HepG2 (cell line): ENCODE data around the gene EMC1. TPM values are rescaled to one million over a fixed set of nuclear protein-coding genes. Genes with fewer than 3 reads are reported as not detected.

ENCODE experiments used
- CCDC6 ChIP-seq: sonication (generic); formaldehyde crosslinking; IDR thresholded peaks from 2 replicates; pipeline ENCODE4 v1.8.1; 2022; ENCODE audit warnings: mild to moderate bottlenecking, missing genetic modification reagents, moderate library complexity
- KLF13 ChIP-seq: sonication (generic); formaldehyde crosslinking; IDR thresholded peaks from 2 replicates; pipeline ENCODE4 v1.4.0; 2020; ENCODE audit warnings: mild to moderate bottlenecking, missing genetic modification reagents
- MLLT10 ChIP-seq: sonication (generic); formaldehyde crosslinking; IDR thresholded peaks from 2 replicates; pipeline ENCODE4 v1.4.0; 2020; ENCODE audit warnings: missing genetic modification reagents
- NCOA2 ChIP-seq: sonication (generic); formaldehyde crosslinking; IDR thresholded peaks from 2 replicates; pipeline ENCODE4 v1.8.0; 2022; ENCODE audit warnings: inconsistent platforms
- SOX6 ChIP-seq, 2 experiments: fragments of 450-650 bp in 1 of 2; sonication (generic) in 1 of 2; formaldehyde crosslinking in 1 of 2; IDR thresholded peaks; 2 replicates each; pipeline versions ENCODE4 v1.4.0 to v1.6.1; 2017 to 2020; ENCODE audit warnings: antibody characterized with exemption in 1 of 2, mild to moderate bottlenecking in 1 of 2, missing genetic modification reagents in 1 of 2
- TOPORS ChIP-seq: sonication (generic); formaldehyde crosslinking; IDR thresholded peaks from 2 replicates; pipeline ENCODE4 v1.8.0; 2023; ENCODE audit warnings: mild to moderate bottlenecking, missing genetic modification reagents
- ZMYM4 ChIP-seq: sonication (generic); formaldehyde crosslinking; IDR thresholded peaks from 2 replicates; pipeline ENCODE4 v1.8.1; 2023; ENCODE audit warnings: mild to moderate bottlenecking, missing genetic modification reagents
- ZNF10 ChIP-seq: sonication (generic); formaldehyde crosslinking; IDR thresholded peaks from 2 replicates; pipeline ENCODE4 v1.4.0; 2020; ENCODE audit warnings: mild to moderate bottlenecking, low read depth, missing genetic modification reagents, borderline replicate concordance
- ZNF224 ChIP-seq: sonication (generic); formaldehyde crosslinking; IDR thresholded peaks from 2 replicates; pipeline ENCODE4 v1.5.0; 2020; ENCODE audit warnings: mild to moderate bottlenecking, missing genetic modification reagents
- ZNF274 ChIP-seq: sonication (generic); formaldehyde crosslinking; IDR thresholded peaks from 2 replicates; pipeline ENCODE4 v1.5.1; 2020; ENCODE audit warnings: mild to moderate bottlenecking, missing genetic modification reagents
- ZNF510 ChIP-seq: sonication (generic); formaldehyde crosslinking; IDR thresholded peaks from 2 replicates; pipeline ENCODE4 v1.4.0; 2020; ENCODE audit warnings: low read depth, mild to moderate bottlenecking, missing genetic modification reagents
- polyA plus RNA-seq, 8 experiments: library from polyadenylated mRNA; depleted of rRNA in 3 of 8; stranded (reverse) in 7 of 8; unstranded in 1 of 8; fragments of >200 nt; fragmentation: Illumina TruSeq in 4 of 8; extraction: Trizol in 4 of 8; gene quantifications; 2 replicates each; pipeline versions ENCODE4 v1.2.1 to v1.2.3, GENCODE V29; 2011 to 2016; ENCODE audit warnings: low read depth in 4 of 8, missing spikeins in 1 of 8, mixed read lengths in 1 of 8; ENCODE audit not compliant: insufficient read depth in 1 of 8
- total RNA-seq, 5 experiments: library from RNA; depleted of rRNA; stranded (reverse); fragments of >200 nt; fragmentation: Illumina TruSeq; extraction: Trizol; gene quantifications; 2 replicates each; pipeline ENCODE4 v1.2.3, GENCODE V29; 2016; ENCODE audit warnings: low read depth in 1 of 5
- TF ChIP-seq, protein P1 (sequence below): sonication (generic); formaldehyde crosslinking; IDR thresholded peaks from 2 replicates; pipeline ENCODE4 v1.5.0; 2020; ENCODE audit warnings: mild to moderate bottlenecking, missing genetic modification reagents, borderline replicate concordance
- TF ChIP-seq, protein P2 (sequence below): sonication (generic); formaldehyde crosslinking; IDR thresholded peaks from 2 replicates; pipeline ENCODE4 v1.4.0; 2020; ENCODE audit warnings: mild to moderate bottlenecking, missing genetic modification reagents
- TF ChIP-seq, protein P3 (sequence below): sonication (generic); formaldehyde crosslinking; conservative IDR thresholded peaks from 2 replicates; pipeline ENCODE4 v1.8.0; 2022; ENCODE audit warnings: low read depth, missing genetic modification reagents

The EMC1 gene
- total and polyA plus RNA-seq, 2 of the 13 experiments (the other 11 are each of a cell fraction or from before 2014, with no cell fraction given): 38.0 to 61.3 TPM

DNA sequence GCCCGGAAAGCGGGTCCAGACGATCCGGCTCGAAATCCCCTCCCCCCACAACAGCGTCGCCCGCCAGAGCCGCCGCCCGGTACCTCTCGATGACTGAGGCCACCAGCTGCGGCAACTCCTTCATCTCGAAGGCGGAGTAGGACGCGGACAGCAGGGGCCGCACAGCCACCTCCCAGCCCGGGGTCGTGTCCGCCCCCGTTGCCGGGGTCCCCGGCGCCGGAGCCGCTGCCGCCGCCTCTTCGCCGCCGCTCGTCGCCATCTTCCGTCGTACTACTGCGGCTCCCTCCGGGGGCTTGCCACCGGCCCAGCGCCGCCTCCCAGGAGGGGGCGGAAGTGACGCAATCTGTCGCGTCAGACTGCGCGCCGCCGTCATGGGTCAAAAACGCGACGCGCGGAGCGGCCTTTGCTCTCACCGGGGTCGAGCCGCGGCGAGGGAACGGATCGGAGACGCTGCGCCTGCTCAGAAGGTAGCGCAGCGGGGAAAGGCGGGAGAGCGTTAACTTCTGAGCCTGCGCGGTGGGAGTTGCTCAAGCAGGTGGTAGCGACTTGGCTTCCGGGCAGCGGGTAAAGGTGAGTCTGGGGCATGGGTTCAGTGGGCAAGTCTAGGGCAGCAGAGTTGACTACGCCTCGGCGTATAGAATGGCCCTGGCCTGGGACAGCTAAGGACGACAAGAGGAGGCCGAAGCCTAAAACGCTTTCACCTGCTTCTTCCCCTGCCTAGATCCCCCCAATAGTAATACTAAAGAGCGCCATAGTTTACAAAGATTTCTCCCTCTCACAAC is 41.1 kb downstream of the EMC1 start, which contains the start of gene UBR4 (continued):
- TF ChIP-seq, protein P1, sequence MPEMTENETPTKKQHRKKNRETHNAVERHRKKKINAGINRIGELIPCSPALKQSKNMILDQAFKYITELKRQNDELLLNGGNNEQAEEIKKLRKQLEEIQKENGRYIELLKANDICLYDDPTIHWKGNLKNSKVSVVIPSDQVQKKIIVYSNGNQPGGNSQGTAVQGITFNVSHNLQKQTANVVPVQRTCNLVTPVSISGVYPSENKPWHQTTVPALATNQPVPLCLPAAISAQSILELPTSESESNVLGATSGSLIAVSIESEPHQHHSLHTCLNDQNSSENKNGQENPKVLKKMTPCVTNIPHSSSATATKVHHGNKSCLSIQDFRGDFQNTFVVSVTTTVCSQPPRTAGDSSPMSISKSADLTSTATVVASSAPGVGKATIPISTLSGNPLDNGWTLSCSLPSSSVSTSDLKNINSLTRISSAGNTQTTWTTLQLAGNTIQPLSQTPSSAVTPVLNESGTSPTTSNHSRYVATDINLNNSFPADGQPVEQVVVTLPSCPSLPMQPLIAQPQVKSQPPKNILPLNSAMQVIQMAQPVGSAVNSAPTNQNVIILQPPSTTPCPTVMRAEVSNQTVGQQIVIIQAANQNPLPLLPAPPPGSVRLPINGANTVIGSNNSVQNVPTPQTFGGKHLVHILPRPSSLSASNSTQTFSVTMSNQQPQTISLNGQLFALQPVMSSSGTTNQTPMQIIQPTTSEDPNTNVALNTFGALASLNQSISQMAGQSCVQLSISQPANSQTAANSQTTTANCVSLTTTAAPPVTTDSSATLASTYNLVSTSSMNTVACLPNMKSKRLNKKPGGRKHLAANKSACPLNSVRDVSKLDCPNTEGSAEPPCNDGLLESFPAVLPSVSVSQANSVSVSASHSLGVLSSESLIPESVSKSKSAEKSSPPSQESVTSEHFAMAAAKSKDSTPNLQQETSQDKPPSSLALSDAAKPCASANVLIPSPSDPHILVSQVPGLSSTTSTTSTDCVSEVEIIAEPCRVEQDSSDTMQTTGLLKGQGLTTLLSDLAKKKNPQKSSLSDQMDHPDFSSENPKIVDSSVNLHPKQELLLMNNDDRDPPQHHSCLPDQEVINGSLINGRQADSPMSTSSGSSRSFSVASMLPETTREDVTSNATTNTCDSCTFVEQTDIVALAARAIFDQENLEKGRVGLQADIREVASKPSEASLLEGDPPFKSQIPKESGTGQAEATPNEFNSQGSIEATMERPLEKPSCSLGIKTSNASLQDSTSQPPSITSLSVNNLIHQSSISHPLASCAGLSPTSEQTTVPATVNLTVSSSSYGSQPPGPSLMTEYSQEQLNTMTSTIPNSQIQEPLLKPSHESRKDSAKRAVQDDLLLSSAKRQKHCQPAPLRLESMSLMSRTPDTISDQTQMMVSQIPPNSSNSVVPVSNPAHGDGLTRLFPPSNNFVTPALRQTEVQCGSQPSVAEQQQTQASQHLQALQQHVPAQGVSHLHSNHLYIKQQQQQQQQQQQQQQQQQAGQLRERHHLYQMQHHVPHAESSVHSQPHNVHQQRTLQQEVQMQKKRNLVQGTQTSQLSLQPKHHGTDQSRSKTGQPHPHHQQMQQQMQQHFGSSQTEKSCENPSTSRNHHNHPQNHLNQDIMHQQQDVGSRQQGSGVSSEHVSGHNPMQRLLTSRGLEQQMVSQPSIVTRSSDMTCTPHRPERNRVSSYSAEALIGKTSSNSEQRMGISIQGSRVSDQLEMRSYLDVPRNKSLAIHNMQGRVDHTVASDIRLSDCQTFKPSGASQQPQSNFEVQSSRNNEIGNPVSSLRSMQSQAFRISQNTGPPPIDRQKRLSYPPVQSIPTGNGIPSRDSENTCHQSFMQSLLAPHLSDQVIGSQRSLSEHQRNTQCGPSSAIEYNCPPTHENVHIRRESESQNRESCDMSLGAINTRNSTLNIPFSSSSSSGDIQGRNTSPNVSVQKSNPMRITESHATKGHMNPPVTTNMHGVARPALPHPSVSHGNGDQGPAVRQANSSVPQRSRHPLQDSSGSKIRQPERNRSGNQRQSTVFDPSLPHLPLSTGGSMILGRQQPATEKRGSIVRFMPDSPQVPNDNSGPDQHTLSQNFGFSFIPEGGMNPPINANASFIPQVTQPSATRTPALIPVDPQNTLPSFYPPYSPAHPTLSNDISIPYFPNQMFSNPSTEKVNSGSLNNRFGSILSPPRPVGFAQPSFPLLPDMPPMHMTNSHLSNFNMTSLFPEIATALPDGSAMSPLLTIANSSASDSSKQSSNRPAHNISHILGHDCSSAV (CRISPR knock-in tag): no peak
- TF ChIP-seq, protein P2, sequence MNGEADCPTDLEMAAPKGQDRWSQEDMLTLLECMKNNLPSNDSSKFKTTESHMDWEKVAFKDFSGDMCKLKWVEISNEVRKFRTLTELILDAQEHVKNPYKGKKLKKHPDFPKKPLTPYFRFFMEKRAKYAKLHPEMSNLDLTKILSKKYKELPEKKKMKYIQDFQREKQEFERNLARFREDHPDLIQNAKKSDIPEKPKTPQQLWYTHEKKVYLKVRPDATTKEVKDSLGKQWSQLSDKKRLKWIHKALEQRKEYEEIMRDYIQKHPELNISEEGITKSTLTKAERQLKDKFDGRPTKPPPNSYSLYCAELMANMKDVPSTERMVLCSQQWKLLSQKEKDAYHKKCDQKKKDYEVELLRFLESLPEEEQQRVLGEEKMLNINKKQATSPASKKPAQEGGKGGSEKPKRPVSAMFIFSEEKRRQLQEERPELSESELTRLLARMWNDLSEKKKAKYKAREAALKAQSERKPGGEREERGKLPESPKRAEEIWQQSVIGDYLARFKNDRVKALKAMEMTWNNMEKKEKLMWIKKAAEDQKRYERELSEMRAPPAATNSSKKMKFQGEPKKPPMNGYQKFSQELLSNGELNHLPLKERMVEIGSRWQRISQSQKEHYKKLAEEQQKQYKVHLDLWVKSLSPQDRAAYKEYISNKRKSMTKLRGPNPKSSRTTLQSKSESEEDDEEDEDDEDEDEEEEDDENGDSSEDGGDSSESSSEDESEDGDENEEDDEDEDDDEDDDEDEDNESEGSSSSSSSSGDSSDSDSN: peak; percentile 79
- TF ChIP-seq CCDC6 (CRISPR knock-in tag): peak; percentile 98
- no peak for TF ChIP-seq ZNF10 (CRISPR knock-in tag)
- TF ChIP-seq KLF13 (CRISPR knock-in tag): no peak
- TF ChIP-seq SOX6 (IDR thresholded peaks at IDR 0.05): no peak
- peak; percentile 69 for TF ChIP-seq SOX6 (CRISPR knock-in tag; IDR thresholded peaks at IDR 0.05)
- peak; percentile 92; the same call in 1 of the 2 replicates for TF ChIP-seq ZNF274 (CRISPR knock-in tag)
- TF ChIP-seq ZNF510 (CRISPR knock-in tag): no peak; the same call in 1 of the 2 replicates
- TF ChIP-seq NCOA2 (CRISPR knock-in tag): peak; percentile 59; the same call in 1 of the 2 replicates
- TF ChIP-seq, protein P3, sequence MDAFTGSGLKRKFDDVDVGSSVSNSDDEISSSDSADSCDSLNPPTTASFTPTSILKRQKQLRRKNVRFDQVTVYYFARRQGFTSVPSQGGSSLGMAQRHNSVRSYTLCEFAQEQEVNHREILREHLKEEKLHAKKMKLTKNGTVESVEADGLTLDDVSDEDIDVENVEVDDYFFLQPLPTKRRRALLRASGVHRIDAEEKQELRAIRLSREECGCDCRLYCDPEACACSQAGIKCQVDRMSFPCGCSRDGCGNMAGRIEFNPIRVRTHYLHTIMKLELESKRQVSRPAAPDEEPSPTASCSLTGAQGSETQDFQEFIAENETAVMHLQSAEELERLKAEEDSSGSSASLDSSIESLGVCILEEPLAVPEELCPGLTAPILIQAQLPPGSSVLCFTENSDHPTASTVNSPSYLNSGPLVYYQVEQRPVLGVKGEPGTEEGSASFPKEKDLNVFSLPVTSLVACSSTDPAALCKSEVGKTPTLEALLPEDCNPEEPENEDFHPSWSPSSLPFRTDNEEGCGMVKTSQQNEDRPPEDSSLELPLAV (CRISPR knock-in tag): no peak
- peak; percentile 95 for TF ChIP-seq ZMYM4 (CRISPR knock-in tag)
- TF ChIP-seq MLLT10: no peak
- TF ChIP-seq TOPORS (CRISPR knock-in tag): no peak
- TF ChIP-seq ZNF224 (CRISPR knock-in tag): no peak; the same call in 1 of the 2 replicates
